MM.1S (cell line): ENCODE data around the gene C1orf116.

ENCODE experiments used
- DNase-seq: peaks from one replicate; pipeline ENCODE4 v3.0.0-alpha.2; 2015
- H2AFZ ChIP-seq: fragments of 300-600 bp; sonication (generic); 2 replicates; pipeline ENCODE4 v1.6.0; 2016; ENCODE audit warnings: antibody characterized with exemption, low read length
- H3F3A ChIP-seq: fragments of 300-600 bp; sonication (generic); 2 replicates; pipeline ENCODE4 v1.6.1; 2016; ENCODE audit warnings: mild to moderate bottlenecking, antibody characterized with exemption, low read length, moderate library complexity, mixed read lengths; ENCODE audit not compliant: insufficient read depth
- H3K27ac ChIP-seq: fragments of 300-600 bp; sonication (generic); 2 replicates; pipeline ENCODE4 v1.5.1; 2016; ENCODE audit warnings: mild to moderate bottlenecking, low read length
- H3K27me3 ChIP-seq: fragments of 300-600 bp; sonication (generic); replicated peaks from 2 replicates; pipeline ENCODE4 v1.6.0; 2016; ENCODE audit warnings: low read length; ENCODE audit not compliant: insufficient read depth
- H3K36me3 ChIP-seq: fragments of 300-600 bp; sonication (generic); replicated peaks from 2 replicates; pipeline ENCODE4 v1.6.1; 2016; ENCODE audit warnings: mild to moderate bottlenecking, low read length, mixed read lengths; ENCODE audit not compliant: insufficient read depth
- H3K4me1 ChIP-seq: fragments of 300-600 bp; sonication (generic); 2 replicates; pipeline ENCODE4 v1.6.1; 2016; ENCODE audit warnings: low read length, mixed read lengths
- H3K4me2 ChIP-seq: fragments of 300-600 bp; sonication (generic); 2 replicates; pipeline ENCODE4 v1.6.0; 2016; ENCODE audit warnings: low read depth, low read length
- H3K4me3 ChIP-seq: fragments of 300-600 bp; sonication (generic); 2 replicates; pipeline ENCODE4 v1.5.1; 2016; ENCODE audit warnings: low read length, mixed read lengths
- H3K79me2 ChIP-seq: fragments of 300-600 bp; sonication (generic); 2 replicates; pipeline ENCODE4 v1.6.1; 2016; ENCODE audit warnings: mixed run types, low read length, mixed read lengths
- H3K9ac ChIP-seq: fragments of 300-600 bp; sonication (generic); 2 replicates; pipeline ENCODE4 v1.6.1; 2016; ENCODE audit warnings: low read length, mixed read lengths
- H3K9me2 ChIP-seq: fragments of 300-600 bp; sonication (generic); replicated peaks from 2 replicates; pipeline ENCODE4 v1.6.1; 2016; ENCODE audit warnings: mild to moderate bottlenecking, low read length, mixed read lengths; ENCODE audit not compliant: insufficient read depth
- H3K9me3 ChIP-seq: fragments of 300-600 bp; sonication (generic); replicated peaks from 2 replicates; pipeline ENCODE4 v1.6.1; 2016; ENCODE audit warnings: mild to moderate bottlenecking, low read length, mixed read lengths; ENCODE audit not compliant: insufficient read depth
- H4K20me1 ChIP-seq: fragments of 300-600 bp; sonication (generic); 2 replicates; pipeline ENCODE4 v1.6.1; 2016; ENCODE audit warnings: mild to moderate bottlenecking, low read length, moderate library complexity, mixed read lengths; ENCODE audit not compliant: insufficient read depth
- CTCF ChIP-seq: fragments of 300-600 bp; sonication (generic); IDR thresholded peaks from 2 replicates; pipeline ENCODE4 v1.5.1; 2016; ENCODE audit warnings: antibody characterized with exemption, low read length, mixed read lengths
- EZH2 ChIP-seq: fragments of 300-600 bp; sonication (generic); optimal IDR thresholded peaks from 2 replicates; pipeline ENCODE3; 2017; ENCODE audit warnings: low read depth, mild to moderate bottlenecking, antibody characterized with exemption, low read length, mixed read lengths
- EZH2phosphoT487 ChIP-seq: fragments of 300-600 bp; sonication (generic); IDR thresholded peaks from 2 replicates; pipeline ENCODE4 v1.6.1; 2018; ENCODE audit warnings: antibody characterized with exemption, low read length

The C1orf116 gene

GRCh38 chr1:207031632-207032264 is 808 bp downstream of the C1orf116 start:
- Histone ChIP-seq H3K79me2 (no peaks in the 10 kb centered on the region), H3F3A (peaks cover 11% of the 10 kb centered on the region; the same call in 1 of the 2 replicates), H3K27ac (no peak overlapping the region), H3K4me2 (no peak overlapping the region), H3K4me1 (peaks cover 6% of the 10 kb centered on the region; the same call in 1 of the 2 replicates), H3K9me2 (no peaks in the 10 kb centered on the region), H3K9ac (no peak overlapping the region), H3K36me3 (no peaks in the 10 kb centered on the region), H4K20me1 (peaks cover 4% of the 10 kb centered on the region; the same call in 1 of the 2 replicates), H2AFZ (no peak overlapping the region), H3K4me3 (no peak overlapping the region), H3K27me3 (peaks cover 71% of the 10 kb centered on the region), H3K9me3 (no peaks in the 10 kb centered on the region)
- no peak for TF ChIP-seq EZH2
- no peak for TF ChIP-seq EZH2phosphoT487
- TF ChIP-seq CTCF = no peak
- no peak for DNase-seq

- no peak for DNase-seq
- Histone ChIP-seq H3K27ac (no peak overlapping the region), H3K9me2 (no peaks in the 10 kb centered on the region), H3K27me3 (peaks cover 73% of the 10 kb centered on the region), H3K9ac (no peak overlapping the region), H3K4me3 (no peak overlapping the region), H3K4me2 (no peak overlapping the region), H3K9me3 (no peaks in the 10 kb centered on the region), H3K79me2 (no peaks in the 10 kb centered on the region), H3F3A (peaks cover 11% of the 10 kb centered on the region; the same call in 1 of the 2 replicates), H3K4me1 (peaks cover 6% of the 10 kb centered on the region; the same call in 1 of the 2 replicates), H3K36me3 (no peaks in the 10 kb centered on the region), H4K20me1 (peaks cover 4% of the 10 kb centered on the region; the same call in 1 of the 2 replicates), H2AFZ (no peak overlapping the region)
- no peak for TF ChIP-seq CTCF
- TF ChIP-seq EZH2 = no peak
- no peak for TF ChIP-seq EZH2phosphoT487
These were observed 1.5 kb downstream of the C1orf116 start for GRCh38 chr1:207031016-207031415.

GRCh38 chr1:207030522-207031009 is 2.0 kb downstream of the C1orf116 start:
- H4K20me1 ChIP-seq = peaks cover 4% of the 10 kb centered on the region; the same call in 1 of the 2 replicates
- H3K36me3 ChIP-seq = no peaks in the 10 kb centered on the region
- DNase-seq = peak; percentile 67
- peaks cover 6% of the 10 kb centered on the region; the same call in 1 of the 2 replicates for H3K4me1 ChIP-seq
- H3K4me2 ChIP-seq = no peak overlapping the region
- H3K27ac ChIP-seq = no peak overlapping the region
- H3K9me3 ChIP-seq = no peaks in the 10 kb centered on the region
- H3K27me3 ChIP-seq = peaks cover 74% of the 10 kb centered on the region
- peaks cover 11% of the 10 kb centered on the region; the same call in 1 of the 2 replicates for H3F3A ChIP-seq
- no peak overlapping the region for H3K4me3 ChIP-seq
- H3K9me2 ChIP-seq = no peaks in the 10 kb centered on the region
- H2AFZ ChIP-seq = no peak overlapping the region
- TF ChIP-seq EZH2 (no peak), CTCF (no peak), EZH2phosphoT487 (no peak)
- H3K9ac ChIP-seq = no peak overlapping the region
- H3K79me2 ChIP-seq = no peaks in the 10 kb centered on the region
